Activated T-cell treated with anti-CD3 and anti-CD28 coated beads, Interleukin-2, amount 50 U/mL, for 24 hours (primary cell): ENCODE data around the gene MARK4.

Experiments used
- DNase-seq: peaks from one replicate; pipeline ENCODE4 v3.0.0-alpha.2; 2020
- H3K27ac Mint-ChIP-seq: 2 replicates; pipeline ENCODE4 v1.8.0; 2020; ENCODE audit warnings: mild to moderate bottlenecking, mixed read lengths
- H3K27me3 Mint-ChIP-seq: 2 replicates; pipeline ENCODE4 v1.8.0; 2020; ENCODE audit warnings: mixed read lengths
- H3K36me3 Mint-ChIP-seq: 2 replicates; pipeline ENCODE4 v1.8.0; 2020; ENCODE audit warnings: low read depth, mixed read lengths
- H3K4me1 Mint-ChIP-seq: 2 replicates; pipeline ENCODE4 v1.8.0; 2020; ENCODE audit warnings: low read depth, mixed read lengths
- H3K4me3 Mint-ChIP-seq: 2 replicates; pipeline ENCODE4 v1.8.0; 2020; ENCODE audit warnings: mild to moderate bottlenecking, moderate library complexity, mixed read lengths
- H3K9me3 Mint-ChIP-seq: 2 replicates; pipeline ENCODE4 v1.8.0; 2020; ENCODE audit warnings: mixed read lengths

The MARK4 gene

GRCh38 chr19:45273521-45273855 is 22.4 kb downstream of the MARK4 start:
- H3K9me3 Mint-ChIP-seq = no peaks in the 10 kb centered on the region
- H3K27me3 Mint-ChIP-seq = no peaks in the 10 kb centered on the region
- peaks cover 63% of the 10 kb centered on the region for H3K36me3 Mint-ChIP-seq
- DNase-seq = no peak
- H3K27ac Mint-ChIP-seq = no peak overlapping the region
- H3K4me1 Mint-ChIP-seq = no peaks in the 10 kb centered on the region
- no peak overlapping the region for H3K4me3 Mint-ChIP-seq

GRCh38 chr19:45275370-45275971 is 24.4 kb downstream of the MARK4 start:
- no peak overlapping the region for H3K4me3 Mint-ChIP-seq
- DNase-seq = no peak
- peaks cover 71% of the 10 kb centered on the region for H3K36me3 Mint-ChIP-seq
- H3K27ac Mint-ChIP-seq = no peak overlapping the region
- no peaks in the 10 kb centered on the region for H3K27me3 Mint-ChIP-seq
- no peaks in the 10 kb centered on the region for H3K9me3 Mint-ChIP-seq
- no peaks in the 10 kb centered on the region for H3K4me1 Mint-ChIP-seq

GRCh38 chr19:45276284-45276687 is 25.2 kb downstream of the MARK4 start:
- Mint-ChIP-seq H3K4me1 (no peaks in the 10 kb centered on the region), H3K4me3 (no peak overlapping the region), H3K36me3 (peaks cover 74% of the 10 kb centered on the region), H3K9me3 (no peaks in the 10 kb centered on the region), H3K27ac (no peak overlapping the region), H3K27me3 (no peaks in the 10 kb centered on the region)
- DNase-seq = no peak

GRCh38 chr19:45278087-45278486 is 27.0 kb downstream of the MARK4 start:
- Mint-ChIP-seq H3K4me3 (no peak overlapping the region), H3K27ac (no peak overlapping the region), H3K4me1 (no peaks in the 10 kb centered on the region), H3K36me3 (peaks cover 67% of the 10 kb centered on the region), H3K27me3 (no peaks in the 10 kb centered on the region), H3K9me3 (no peaks in the 10 kb centered on the region)
- no peak for DNase-seq

GRCh38 chr19:45279587-45280192 is 28.6 kb downstream of the MARK4 start:
- no peak for DNase-seq
- peaks cover 3% of the 10 kb centered on the region for H3K4me1 Mint-ChIP-seq
- no peak overlapping the region for H3K27ac Mint-ChIP-seq
- peaks cover 60% of the 10 kb centered on the region for H3K36me3 Mint-ChIP-seq
- no peaks in the 10 kb centered on the region for H3K9me3 Mint-ChIP-seq
- no peak overlapping the region for H3K4me3 Mint-ChIP-seq
- no peaks in the 10 kb centered on the region for H3K27me3 Mint-ChIP-seq

GRCh38 chr19:45280471-45280961 is 29.4 kb downstream of the MARK4 start:
- no peak for DNase-seq
- H3K9me3 Mint-ChIP-seq = no peaks in the 10 kb centered on the region
- H3K36me3 Mint-ChIP-seq = peaks cover 57% of the 10 kb centered on the region
- peaks cover 3% of the 10 kb centered on the region for H3K4me1 Mint-ChIP-seq
- H3K27ac Mint-ChIP-seq = no peak overlapping the region
- H3K4me3 Mint-ChIP-seq = no peak overlapping the region
- H3K27me3 Mint-ChIP-seq = no peaks in the 10 kb centered on the region

- DNase-seq = no peak
These were observed 32.5 kb downstream of the MARK4 start for GRCh38 chr19:45283443-45284033.

GRCh38 chr19:45290381-45290931 is 39.4 kb downstream of the MARK4 start:
- no peak for DNase-seq
- no peaks in the 10 kb centered on the region for H3K9me3 Mint-ChIP-seq
- H3K27ac Mint-ChIP-seq = no peak overlapping the region
- H3K4me1 Mint-ChIP-seq = peaks cover 10% of the 10 kb centered on the region
- no peaks in the 10 kb centered on the region for H3K27me3 Mint-ChIP-seq
- H3K36me3 Mint-ChIP-seq = peaks cover 53% of the 10 kb centered on the region
- H3K4me3 Mint-ChIP-seq = no peak overlapping the region

More at GRCh38 chr19:45283443-45284033, 32.5 kb downstream of the MARK4 start:
- H3K9me3 Mint-ChIP-seq = no peaks in the 10 kb centered on the region
- no peak overlapping the region for H3K27ac Mint-ChIP-seq
- H3K4me3 Mint-ChIP-seq = no peak overlapping the region
- peaks cover 54% of the 10 kb centered on the region for H3K36me3 Mint-ChIP-seq
- peaks cover 3% of the 10 kb centered on the region for H3K4me1 Mint-ChIP-seq
- H3K27me3 Mint-ChIP-seq = no peaks in the 10 kb centered on the region

GRCh38 chr19:45291834-45292233 is 40.8 kb downstream of the MARK4 start:
- no peak for DNase-seq
- Mint-ChIP-seq H3K27ac (no peak overlapping the region), H3K4me1 (peaks cover 10% of the 10 kb centered on the region), H3K4me3 (no peak overlapping the region), H3K27me3 (no peaks in the 10 kb centered on the region), H3K36me3 (peaks cover 53% of the 10 kb centered on the region), H3K9me3 (no peaks in the 10 kb centered on the region)

- Mint-ChIP-seq H3K4me1 (peaks cover 10% of the 10 kb centered on the region), H3K36me3 (peaks cover 55% of the 10 kb centered on the region), H3K27ac (no peak overlapping the region), H3K27me3 (no peaks in the 10 kb centered on the region), H3K9me3 (no peaks in the 10 kb centered on the region), H3K4me3 (no peak overlapping the region)
- no peak for DNase-seq
These were observed 42.6 kb downstream of the MARK4 start for GRCh38 chr19:45293682-45294081.

GRCh38 chr19:45294291-45295029 is 43.4 kb downstream of the MARK4 start:
- Mint-ChIP-seq H3K36me3 (peaks cover 57% of the 10 kb centered on the region), H3K4me3 (no peak overlapping the region), H3K9me3 (no peaks in the 10 kb centered on the region), H3K27me3 (no peaks in the 10 kb centered on the region), H3K4me1 (peaks cover 10% of the 10 kb centered on the region), H3K27ac (no peak overlapping the region)
- DNase-seq = no peak

- Mint-ChIP-seq H3K27me3 (no peaks in the 10 kb centered on the region), H3K36me3 (peaks cover 63% of the 10 kb centered on the region), H3K4me1 (peaks cover 10% of the 10 kb centered on the region), H3K4me3 (no peak overlapping the region), H3K9me3 (no peaks in the 10 kb centered on the region), H3K27ac (no peak overlapping the region)
- no peak for DNase-seq
These were observed 44.8 kb downstream of the MARK4 start for GRCh38 chr19:45295873-45296272.

GRCh38 chr19:45296355-45296754 is 45.3 kb downstream of the MARK4 start:
- Mint-ChIP-seq H3K36me3 (peaks cover 60% of the 10 kb centered on the region), H3K4me1 (peaks cover 10% of the 10 kb centered on the region)
- no peak for DNase-seq

GRCh38 chr19:45297674-45298073 is 46.6 kb downstream of the MARK4 start:
- Mint-ChIP-seq H3K36me3 (peaks cover 51% of the 10 kb centered on the region), H3K9me3 (no peaks in the 10 kb centered on the region), H3K27me3 (no peaks in the 10 kb centered on the region), H3K4me3 (no peak overlapping the region), H3K27ac (no peak overlapping the region), H3K4me1 (peaks cover 10% of the 10 kb centered on the region)
- DNase-seq = no peak

More at GRCh38 chr19:45296355-45296754, 45.3 kb downstream of the MARK4 start:
- H3K27ac Mint-ChIP-seq = no peak overlapping the region
- H3K27me3 Mint-ChIP-seq = no peaks in the 10 kb centered on the region
- H3K9me3 Mint-ChIP-seq = no peaks in the 10 kb centered on the region
- H3K4me3 Mint-ChIP-seq = no peak overlapping the region
